H1 (cell line): ENCODE data around the gene IL1RAPL1. TPM values are rescaled to one million over a fixed set of nuclear protein-coding genes. Genes with fewer than 3 reads are reported as not detected.

Experiments
- BACH1 ChIP-seq: IDR thresholded peaks from 2 replicates; pipeline ENCODE4 v1.6.1; 2012; ENCODE audit warnings: low read length, improper control_type of control experiment
- BRCA1 ChIP-seq: IDR thresholded peaks from 2 replicates; pipeline ENCODE4 v1.6.1; 2012; ENCODE audit warnings: low read depth, low read length, improper control_type of control experiment
- CHD7 ChIP-seq: fragments of 300-600 bp; sonication (generic); IDR thresholded peaks from 2 replicates; pipeline ENCODE4 v1.7.1; 2012; ENCODE audit warnings: low read length, moderate library complexity, mild to moderate bottlenecking, inconsistent platforms; ENCODE audit not compliant: insufficient replicate concordance
- FOSL1 ChIP-seq: IDR thresholded peaks from 2 replicates; pipeline ENCODE4 v1.6.1; 2011; ENCODE audit warnings: mild to moderate bottlenecking, low read depth, low read length, moderate library complexity; ENCODE audit not compliant: insufficient read depth
- HDAC6 ChIP-seq: IDR thresholded peaks from one replicate; pipeline ENCODE4 v1.7.1; 2012; ENCODE audit warnings: low read depth, mild to moderate bottlenecking, inconsistent platforms, low read length, moderate library complexity
- TCF12 ChIP-seq: IDR thresholded peaks from 2 replicates; pipeline ENCODE4 v1.6.1; 2011; ENCODE audit warnings: low read depth, mild to moderate bottlenecking, low read length
- TEAD4 ChIP-seq: IDR thresholded peaks from 2 replicates; pipeline ENCODE4 v1.6.1; 2012; ENCODE audit warnings: low read depth, low read length, inconsistent platforms, mixed read lengths
- polyA plus RNA-seq, 7 experiments: library from polyadenylated mRNA; depleted of rRNA in 3 of 7; stranded (reverse) in 5 of 7; unstranded in 2 of 7; fragments of >200 nt in 5 of 7; fragments of 200-250 nt in 2 of 7; gene quantifications; 1 replicate in 5 of 7; 2 replicates in 1 of 7; 4 replicates in 1 of 7; pipeline versions ENCODE4 v1.2.1 to v1.2.3, GENCODE V29; 2011 to 2013; ENCODE audit warnings: missing spikeins in 2 of 7, mixed read lengths in 2 of 7
- total RNA-seq: library from RNA; stranded (reverse); fragmentation: NEBNext Ultra II Directional; extraction: Animal tissue kit (Norgen Biotek cat#: 25700); gene quantifications from 2 replicates; pipeline ENCODE4 v1.2.1, GENCODE V29; 2021

The IL1RAPL1 gene
- total and polyA plus RNA-seq, 2 of the 8 experiments (the other 6 are each of a cell fraction or from before 2014, with no cell fraction given): 0.11 to 0.35 TPM

GRCh38 chrX:29535212-29536162, 948.2 kb downstream of the IL1RAPL1 start (continued):
- TF ChIP-seq TEAD4 (no peak), BRCA1 (no peak), BACH1 (no peak), HDAC6 (no peak), TCF12 (no peak), CHD7 (no peak), FOSL1 (no peak)
- TF ChIP-seq, all 59 proteins: peak for 0
